Suprapubic skin (tissue), 4 donors: Measurements from ENCODE around the gene TBC1D24. TPM values are rescaled to one million over a fixed set of nuclear protein-coding genes. Genes with fewer than 3 reads are reported as not detected.

ENCODE experiments used
- DNase-seq, 2 donors: peaks; one replicate each; pipeline ENCODE4 v3.0.0-alpha.2; 2019; ENCODE audit warnings: low spot score in 2 of 2
- H3K27ac ChIP-seq: fragments of 200-600 bp; sonication (generic); one replicate; pipeline ENCODE4 v1.5.1; 2019
- H3K27me3 ChIP-seq: fragments of 200-600 bp; sonication (generic); one replicate; pipeline ENCODE4 v1.5.1; 2019
- H3K36me3 ChIP-seq: fragments of 200-600 bp; sonication (generic); one replicate; pipeline ENCODE4 v1.5.1; 2019
- H3K4me1 ChIP-seq: fragments of 200-600 bp; sonication (generic); one replicate; pipeline ENCODE4 v1.5.1; 2019
- H3K4me3 ChIP-seq: fragments of 200-600 bp; sonication (generic); one replicate; pipeline ENCODE4 v1.5.1; 2019; ENCODE audit warnings: mild to moderate bottlenecking
- H3K9me3 ChIP-seq: fragments of 200-600 bp; sonication (generic); one replicate; pipeline ENCODE4 v1.5.1; 2019
- CTCF ChIP-seq, 2 donors: fragments of 200-600 bp in 1 of 2; fragments of 450-650 bp in 1 of 2; sonication (generic) in 1 of 2; IDR thresholded peaks; one replicate each; pipeline ENCODE4 v1.5.1; 2016 to 2019; ENCODE audit warnings: antibody characterized with exemption in 2 of 2, mild to moderate bottlenecking in 1 of 2, moderate library complexity in 1 of 2
- EP300 ChIP-seq: sonication (generic); formaldehyde crosslinking; IDR thresholded peaks from one replicate; pipeline ENCODE4 v1.6.1; 2017; ENCODE audit warnings: antibody characterized with exemption
- POLR2A ChIP-seq, 2 donors: fragments of 450-650 bp; IDR thresholded peaks; one replicate each; pipeline ENCODE4 v1.6.1; 2017; ENCODE audit warnings: antibody characterized with exemption in 2 of 2, mild to moderate bottlenecking in 2 of 2, moderate library complexity in 2 of 2
- POLR2AphosphoS5 ChIP-seq, 3 donors: sonication (generic); formaldehyde crosslinking; IDR thresholded peaks; one replicate each; pipeline ENCODE4 v1.6.1; 2017; ENCODE audit warnings: antibody characterized with exemption in 3 of 3
- WGBS: methylation state at CpG from one replicate; pipeline ENCODE4 v1.1.5; 2018; 5-methylcytosine and 5-hydroxymethylcytosine counted together
- total RNA-seq, 4 donors: library from RNA; depleted of rRNA; stranded (reverse); fragments of >200 nt; gene quantifications; one replicate each; pipeline ENCODE4 v1.1.0, GENCODE V29; 2016

Gene TBC1D24
- total RNA-seq, 4 donors from 2014 or later: 10.8 to 23.6 (median 16.5) TPM

GRCh38 chr16:2469399-2470233 lies 5.3 kb upstream of the TBC1D24 start:
- TF ChIP-seq POLR2A (IDR thresholded peaks at IDR 0.05) (no peak), EP300 (no peak), CTCF (IDR thresholded peaks at IDR 0.05) (no peak), POLR2AphosphoS5 (IDR thresholded peaks at IDR 0.05) (no peak)
- peaks cover 15% of the 10 kb centered on the region for H3K27me3 ChIP-seq
- WGBS: 52% methylated on average over 16 of the region's 16 CpGs
- no peaks in the 10 kb centered on the region for H3K36me3 ChIP-seq
- H3K4me1 ChIP-seq: peaks cover 64% of the 10 kb centered on the region
- no peaks in the 10 kb centered on the region for H3K9me3 ChIP-seq
- DNase-seq: no peak
- peak overlapping the region; percentile 57 for H3K4me3 ChIP-seq
- H3K27ac ChIP-seq: no peak overlapping the region

GRCh38 chr16:2470234-2470601 lies 4.7 kb upstream of the TBC1D24 start:
- H3K4me1 ChIP-seq: peaks cover 68% of the 10 kb centered on the region
- peaks cover 17% of the 10 kb centered on the region for H3K27me3 ChIP-seq
- no peak overlapping the region for H3K4me3 ChIP-seq
- no peak for DNase-seq
- H3K9me3 ChIP-seq: no peaks in the 10 kb centered on the region
- no peak for TF ChIP-seq EP300
- 100% methylated on average over 1 of the region's 7 CpGs for WGBS
- H3K36me3 ChIP-seq: no peaks in the 10 kb centered on the region
- no peak overlapping the region for H3K27ac ChIP-seq

- peak overlapping the region; percentile 35 for H3K4me3 ChIP-seq
- peaks cover 21% of the 10 kb centered on the region for H3K27me3 ChIP-seq
- H3K36me3 ChIP-seq: no peaks in the 10 kb centered on the region
- no peak for DNase-seq
- no peak overlapping the region for H3K27ac ChIP-seq
- peaks cover 72% of the 10 kb centered on the region for H3K4me1 ChIP-seq
- WGBS: 39% methylated on average over 2 of the region's 9 CpGs
- no peaks in the 10 kb centered on the region for H3K9me3 ChIP-seq
- no peak for TF ChIP-seq CTCF (IDR thresholded peaks at IDR 0.05)
- no peak for TF ChIP-seq POLR2AphosphoS5 (IDR thresholded peaks at IDR 0.05)
- TF ChIP-seq EP300: no peak
- no peak for TF ChIP-seq POLR2A (IDR thresholded peaks at IDR 0.05)
Observed at GRCh38 chr16:2470603-2471015, 4.3 kb upstream of the TBC1D24 start.

- peaks cover 26% of the 10 kb centered on the region for H3K27me3 ChIP-seq
Observed at GRCh38 chr16:2471016-2471652, 3.8 kb upstream of the TBC1D24 start, which contains the start of gene NTN3. TSS of gene NTN3 (plus strand) at chr16:2471297. CDS start at chr16:2471702, 405 bp downstream.

More at GRCh38 chr16:2471016-2471652, 3.8 kb upstream of the TBC1D24 start, which contains the start of gene NTN3:
- Histone ChIP-seq H3K9me3 (no peaks in the 10 kb centered on the region), H3K4me1 (peaks cover 77% of the 10 kb centered on the region), H3K36me3 (no peaks in the 10 kb centered on the region), H3K4me3 (peak within 1 kb of the TSS; percentile 35), H3K27ac (no peak within 1 kb of the TSS)
- no peak for TF ChIP-seq CTCF (IDR thresholded peaks at IDR 0.05)
- TF ChIP-seq EP300: no peak
- no peak for DNase-seq
- 3% methylated on average over 30 of the region's 59 CpGs for WGBS
